Measurements from ENCODE around the gene PLCXD3.
"Not testable (repeated sequence)": the region's sequence is repeated elsewhere in the genome, so short reads cannot be mapped to it uniquely, and the experiment has no call there.

The PLCXD3 gene

DNA sequence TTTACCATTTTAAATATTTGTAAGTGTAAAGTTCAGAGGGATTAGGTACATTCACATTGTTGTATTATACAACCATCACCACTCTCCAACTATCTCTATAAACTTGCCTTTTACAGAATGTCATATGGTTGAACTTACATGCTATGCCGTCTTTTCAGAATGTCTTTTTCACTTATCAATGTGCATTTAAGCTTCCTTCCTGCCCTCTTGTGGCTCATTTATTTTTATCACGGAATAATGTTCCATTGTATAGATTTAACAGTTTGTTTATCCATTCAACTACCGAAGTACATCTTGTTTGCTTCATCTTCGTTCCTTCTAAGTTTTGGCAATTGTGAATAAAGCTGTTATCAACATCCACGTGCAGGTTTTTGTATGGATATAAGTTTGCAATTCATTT is 163.8 kb downstream of the PLCXD3 start:
- DNase-seq (ENCODE audit: low read depth): no peak

DNA sequence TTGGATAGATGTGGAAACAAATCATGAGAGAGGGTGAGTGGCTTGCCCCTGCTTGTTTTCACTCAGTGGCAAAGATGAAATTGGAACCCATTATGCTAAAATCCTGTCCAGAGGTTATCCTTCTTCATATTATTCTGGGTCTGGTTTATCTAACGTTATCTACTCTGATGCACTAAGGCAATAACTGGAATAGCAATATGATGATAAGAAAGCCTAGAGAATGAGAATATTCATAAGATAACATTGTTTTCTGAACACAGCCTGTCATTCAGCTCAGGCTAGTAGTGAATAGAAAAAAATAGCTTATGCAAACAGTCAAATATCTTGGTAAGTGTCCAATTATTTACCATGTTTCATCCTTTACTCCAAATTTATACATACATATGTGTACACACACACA is 165.1 kb downstream of the PLCXD3 start:
- no peak for DNase-seq (ENCODE audit: low read depth)

DNA sequence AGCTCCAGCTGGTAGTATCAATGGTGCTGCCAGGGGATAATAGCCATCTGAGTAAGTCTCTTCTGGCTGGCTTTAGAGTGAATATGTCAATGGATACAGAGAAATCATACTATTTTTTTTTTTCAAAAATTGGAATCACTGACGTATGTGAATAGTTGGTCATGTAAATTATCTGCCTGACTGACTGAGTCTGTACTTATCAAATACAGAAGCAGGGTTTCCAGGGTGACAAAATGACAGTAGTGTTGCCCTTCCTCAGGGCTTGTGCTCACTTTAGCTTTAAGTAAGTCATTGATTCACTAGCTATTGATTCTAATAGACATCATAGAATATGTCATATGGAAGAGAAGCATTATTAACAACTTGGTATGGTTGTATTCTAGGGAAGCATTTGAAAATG is 171.1 kb downstream of the PLCXD3 start:
- no peak for DNase-seq (ENCODE audit: low read depth)

DNA sequence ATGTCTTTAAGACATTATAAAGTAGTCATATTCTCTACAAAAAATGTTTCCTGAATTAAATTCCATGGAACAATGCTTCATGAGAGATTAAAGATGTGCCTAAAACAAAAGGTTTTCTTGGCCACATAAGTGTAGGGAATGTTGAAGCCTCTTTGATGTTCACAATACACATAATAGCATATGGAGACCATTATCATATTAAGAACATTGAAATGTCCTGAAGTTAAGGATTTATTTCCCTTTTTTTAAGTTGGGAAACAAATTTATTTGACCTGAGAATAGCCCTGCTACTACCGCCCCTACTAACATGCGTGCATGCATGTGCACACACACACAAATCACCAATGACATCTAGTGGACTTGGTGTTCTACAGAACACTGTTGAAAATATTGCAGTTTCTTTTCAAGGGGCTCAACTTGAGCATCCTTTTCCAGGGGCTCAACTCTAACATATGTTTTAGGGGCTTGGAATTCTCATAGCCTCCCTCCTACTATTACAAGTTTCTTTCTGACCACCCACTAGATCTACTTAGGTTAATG is 172.2 kb downstream of the PLCXD3 start:
- DNase-seq (ENCODE audit: low read depth): no peak

DNA sequence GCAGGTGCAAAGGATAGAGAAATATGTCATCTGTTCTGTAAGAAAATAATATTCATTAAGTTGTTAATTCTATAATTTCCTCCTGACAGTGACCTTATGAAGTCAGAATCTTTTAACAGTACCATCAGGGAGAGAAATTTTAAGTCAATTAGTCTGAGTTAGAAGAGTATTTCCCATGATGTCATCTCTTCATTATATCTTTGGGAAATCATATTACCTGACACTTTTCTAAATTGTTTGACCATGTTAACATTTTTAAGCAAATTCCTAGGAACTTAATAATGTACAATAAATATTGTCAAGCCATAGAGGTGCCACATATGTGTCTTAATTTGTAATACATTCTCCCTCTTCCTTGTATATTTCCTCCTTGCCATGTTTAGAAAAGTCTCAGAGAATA is 172.7 kb downstream of the PLCXD3 start:
- no peak for DNase-seq (ENCODE audit: low read depth)

DNA sequence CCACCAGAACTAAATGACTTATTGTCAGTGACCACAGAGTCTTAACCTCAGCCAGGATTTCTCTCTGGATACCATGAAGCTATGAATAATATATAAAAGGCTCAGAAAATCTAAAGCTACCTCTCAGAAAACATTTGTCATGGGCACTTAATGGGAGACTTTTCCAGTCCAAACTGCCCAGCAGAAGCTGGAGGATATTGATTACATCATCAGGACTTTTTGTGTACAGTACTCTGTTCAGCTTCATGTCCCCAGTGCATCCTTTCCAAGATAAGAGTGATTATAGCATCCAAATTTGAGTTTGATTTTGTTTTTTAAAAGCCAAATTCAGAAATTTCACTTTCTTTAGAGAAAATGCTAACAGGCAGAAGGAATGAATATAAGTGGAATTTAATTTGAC is 173.2 kb downstream of the PLCXD3 start:
- DNase-seq (ENCODE audit: low read depth): no peak

DNA sequence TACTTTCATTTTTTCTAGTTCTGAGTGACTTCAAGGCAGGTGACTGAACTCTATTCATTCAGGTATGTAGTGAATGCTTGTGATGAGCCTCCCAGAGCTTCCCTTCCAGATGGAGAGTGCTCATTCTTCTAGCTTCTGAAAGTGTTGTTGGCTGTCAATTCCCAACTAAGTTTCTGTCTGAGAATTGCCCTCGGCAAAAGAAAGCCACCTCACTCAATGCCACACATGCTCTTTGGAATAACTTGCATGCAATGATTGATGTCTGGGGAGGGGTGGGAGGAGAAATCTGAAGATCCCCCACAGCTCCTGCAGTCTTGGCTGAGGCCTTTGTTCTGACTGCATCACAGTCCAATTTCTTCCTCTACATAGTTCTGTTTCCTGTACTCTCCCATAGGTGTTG is 173.9 kb downstream of the PLCXD3 start:
- no peak for DNase-seq (ENCODE audit: low read depth)

DNA sequence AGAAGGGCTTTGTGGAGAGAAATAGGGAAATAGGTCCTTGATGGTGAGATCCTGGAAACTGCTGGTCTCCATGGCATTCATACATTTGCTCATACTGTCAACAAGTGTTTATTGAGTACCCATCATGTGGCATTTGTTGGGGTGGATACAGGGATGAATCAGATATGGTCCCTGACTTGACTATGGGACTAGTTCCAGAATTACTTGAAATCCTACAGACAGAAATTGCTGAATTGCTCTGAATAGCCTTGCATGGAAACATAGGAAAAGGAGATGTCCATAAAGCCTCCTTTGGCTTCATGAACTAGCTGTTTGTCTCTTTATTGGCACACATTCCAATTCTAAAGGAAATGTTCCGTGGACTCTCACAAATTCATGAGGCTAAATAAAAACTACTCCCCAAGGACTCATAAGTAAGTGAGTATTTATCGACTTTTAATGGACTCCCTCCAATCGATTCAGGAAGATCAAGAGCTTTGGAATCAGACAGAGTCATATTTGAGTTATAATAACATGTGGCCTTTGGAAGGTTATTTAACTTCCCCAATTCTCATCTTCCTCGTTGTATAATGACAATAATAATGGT is 174.7 kb downstream of the PLCXD3 start:
- DNase-seq (ENCODE audit: low read depth): no peak

DNA sequence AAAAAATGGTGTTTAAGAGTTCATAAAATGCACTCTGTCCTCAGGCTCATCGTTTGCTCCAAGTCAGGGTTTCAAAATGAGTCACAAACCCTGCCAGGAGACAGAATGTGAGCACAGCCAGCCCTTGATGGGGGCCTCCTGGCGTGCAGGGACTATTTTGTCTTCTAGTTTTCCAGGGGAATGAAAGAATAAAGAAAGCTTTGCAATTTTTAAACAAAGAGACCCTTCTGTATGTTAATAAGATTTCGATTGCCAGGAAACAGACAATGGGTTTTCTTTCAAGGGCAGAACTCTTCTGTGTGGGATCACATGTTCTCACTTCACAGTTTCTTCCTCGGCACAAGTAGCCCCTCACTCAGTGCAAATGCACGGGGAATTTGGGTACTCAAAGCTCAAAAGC is 175.6 kb downstream of the PLCXD3 start:
- DNase-seq (ENCODE audit: low read depth): no peak

DNA sequence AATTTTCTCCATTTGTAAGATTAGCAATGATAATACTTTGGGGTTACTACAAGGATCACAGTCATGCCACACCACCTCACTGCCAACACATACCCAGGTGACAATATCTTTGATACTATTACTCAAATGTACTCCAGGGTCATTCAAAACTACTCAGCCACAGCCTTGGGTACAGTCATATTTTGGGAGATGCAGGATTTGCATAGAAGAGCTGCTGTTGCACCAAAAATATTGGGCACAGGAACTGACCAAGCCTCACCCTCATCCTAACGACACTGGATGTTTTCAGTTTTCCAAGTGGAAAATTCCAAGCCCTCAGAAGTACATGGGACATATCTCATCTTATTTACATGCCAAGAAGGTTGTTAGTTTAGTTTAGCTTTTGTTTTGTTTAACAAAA is 176.2 kb downstream of the PLCXD3 start:
- DNase-seq (ENCODE audit: low read depth): no peak

DNA sequence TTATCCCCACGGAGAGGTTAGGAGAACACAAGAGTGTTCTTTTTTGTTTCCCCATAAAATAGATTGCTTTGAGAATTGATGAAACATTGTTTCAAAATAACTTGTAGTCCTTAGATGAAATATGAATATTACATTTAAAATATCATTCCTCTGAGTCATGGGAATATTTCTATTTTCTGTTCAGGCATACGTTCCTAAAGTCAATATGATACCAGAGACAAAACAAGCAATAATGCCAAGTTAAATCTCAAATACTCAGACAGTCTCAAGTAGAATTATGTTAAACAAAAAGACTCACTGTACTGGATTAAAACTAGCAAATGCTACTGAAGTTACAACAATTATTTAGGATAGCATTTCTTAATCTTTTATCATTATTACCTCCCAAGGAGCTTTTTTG is 185.3 kb downstream of the PLCXD3 start:
- no peak for DNase-seq (ENCODE audit: low read depth)

DNA sequence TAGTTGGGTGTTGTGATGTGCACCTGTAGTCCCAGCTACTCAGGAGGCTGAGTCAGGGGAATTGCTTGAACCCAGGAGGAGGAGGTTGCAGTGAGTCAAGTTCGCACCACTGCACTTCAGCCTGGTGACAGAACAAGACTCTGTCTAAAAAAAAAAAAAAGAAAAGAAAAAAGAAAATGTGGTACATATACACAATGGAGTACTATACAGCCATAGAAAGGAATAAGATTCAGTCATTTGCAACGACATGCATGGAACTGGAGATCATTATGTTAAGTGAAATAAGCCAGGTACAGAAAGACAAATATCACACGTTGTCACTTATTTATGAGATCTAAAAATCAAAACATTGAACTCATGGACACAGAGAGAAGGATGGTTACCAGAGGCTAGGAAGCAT is 187.6 kb downstream of the PLCXD3 start:
- DNase-seq (ENCODE audit: low read depth): not testable (repeated sequence)

DNA sequence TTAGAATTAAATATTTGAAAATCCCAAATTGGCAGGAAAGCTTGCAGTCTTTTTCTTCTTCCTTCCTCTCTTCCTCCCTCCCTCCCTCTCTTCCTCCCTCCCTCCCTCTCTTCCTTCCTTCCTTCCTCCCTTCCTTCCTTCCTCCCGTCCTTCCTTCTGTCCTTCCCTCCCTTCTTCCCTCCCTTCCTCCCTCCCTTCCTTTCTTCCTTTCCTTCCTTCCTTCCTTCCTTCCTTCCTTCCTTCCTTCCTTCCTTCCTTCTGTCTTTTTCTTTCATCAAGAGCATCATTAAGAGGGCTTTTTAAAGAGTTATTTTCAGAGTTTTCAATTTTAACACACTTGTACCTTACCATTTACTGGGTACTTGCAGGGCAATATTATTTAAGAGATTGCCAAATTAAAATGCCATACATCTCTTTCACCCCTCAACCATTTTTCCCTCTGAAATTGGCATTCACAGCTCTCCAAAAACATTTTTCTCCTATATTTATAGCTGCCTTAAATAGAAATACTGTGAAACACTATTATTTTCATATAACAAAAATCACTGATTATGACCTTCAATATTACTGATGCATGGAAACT is 197.8 kb downstream of the PLCXD3 start:
- DNase-seq (ENCODE audit: low read depth): no peak

DNA sequence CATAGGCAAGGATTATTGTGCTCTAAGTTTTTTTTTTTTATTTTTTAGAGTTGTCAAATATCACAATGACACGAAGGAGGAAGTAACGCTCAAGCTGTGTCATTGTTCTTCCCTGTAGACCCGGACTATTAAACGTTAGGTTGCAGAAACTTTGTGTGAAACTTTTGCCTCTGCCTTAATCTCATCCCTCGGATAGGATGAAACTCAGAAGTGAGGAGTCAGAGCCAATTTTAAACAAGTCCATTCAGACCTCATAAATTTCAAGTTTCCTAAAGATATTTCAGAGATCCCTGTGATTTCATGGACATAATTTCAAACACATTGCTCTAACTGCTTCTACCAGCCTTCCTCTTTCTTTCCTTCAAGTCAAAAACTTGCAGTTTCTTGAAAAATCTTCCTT is 198.3 kb downstream of the PLCXD3 start:
- no peak for DNase-seq (ENCODE audit: low read depth)

DNA sequence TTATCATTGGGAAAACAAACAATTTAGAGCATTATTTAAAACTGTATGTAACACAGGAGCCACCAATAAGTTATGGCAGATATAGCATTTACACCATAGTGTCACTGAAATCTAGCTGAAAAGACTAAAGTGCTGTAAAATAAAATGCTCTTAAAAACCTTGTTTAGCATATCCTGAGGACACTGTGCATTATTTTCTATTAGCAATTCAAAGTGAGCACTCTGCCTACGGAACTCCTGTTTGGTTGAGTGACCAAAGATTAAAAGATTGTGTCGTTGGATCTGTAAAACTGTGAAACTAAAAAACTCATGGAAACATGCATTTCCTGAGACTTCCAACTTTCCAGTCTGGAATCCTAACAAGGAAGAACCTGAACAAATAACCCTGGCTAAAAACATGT is 201.1 kb downstream of the PLCXD3 start:
- DNase-seq (ENCODE audit: low read depth): no peak

DNA sequence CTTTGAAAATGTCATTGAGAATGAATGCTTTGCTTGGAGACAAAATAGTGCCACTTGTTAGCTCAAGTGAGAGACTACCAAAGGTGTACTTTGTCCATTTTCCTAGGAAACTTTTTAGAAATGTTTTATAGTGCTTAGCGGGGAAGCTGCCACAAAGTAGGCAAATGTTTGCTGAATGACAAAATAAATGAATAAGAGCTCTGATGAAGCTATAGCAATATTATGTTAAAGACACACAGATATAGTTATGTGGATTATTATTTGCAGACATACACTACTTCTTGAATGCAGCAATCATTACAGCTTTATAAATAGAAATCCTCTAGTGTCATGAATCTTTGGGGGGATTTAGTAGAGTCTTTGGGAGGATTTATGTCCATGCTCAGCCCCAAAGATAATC is 204.4 kb downstream of the PLCXD3 start:
- DNase-seq (ENCODE audit: low read depth): no peak

DNA sequence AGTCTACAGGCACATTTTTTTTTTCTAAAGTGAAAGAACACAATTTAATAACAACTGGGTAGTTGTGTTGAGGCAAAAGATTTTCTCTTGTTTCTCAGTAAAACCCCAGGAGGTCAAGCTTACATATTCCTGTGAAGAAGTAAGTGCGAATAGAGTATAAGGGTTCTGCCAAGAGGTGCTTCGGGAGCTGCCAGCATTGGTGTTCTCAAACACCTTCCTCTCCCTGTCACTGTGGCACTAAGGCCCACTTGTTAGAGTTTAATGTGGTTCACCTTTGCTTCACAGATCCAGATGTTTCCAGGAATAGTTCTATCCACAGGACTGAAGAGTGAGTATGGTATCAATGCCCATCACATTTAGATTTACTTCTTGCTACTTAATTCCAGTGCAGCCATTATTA is 205.3 kb downstream of the PLCXD3 start:
- no peak for DNase-seq (ENCODE audit: low read depth)

DNA sequence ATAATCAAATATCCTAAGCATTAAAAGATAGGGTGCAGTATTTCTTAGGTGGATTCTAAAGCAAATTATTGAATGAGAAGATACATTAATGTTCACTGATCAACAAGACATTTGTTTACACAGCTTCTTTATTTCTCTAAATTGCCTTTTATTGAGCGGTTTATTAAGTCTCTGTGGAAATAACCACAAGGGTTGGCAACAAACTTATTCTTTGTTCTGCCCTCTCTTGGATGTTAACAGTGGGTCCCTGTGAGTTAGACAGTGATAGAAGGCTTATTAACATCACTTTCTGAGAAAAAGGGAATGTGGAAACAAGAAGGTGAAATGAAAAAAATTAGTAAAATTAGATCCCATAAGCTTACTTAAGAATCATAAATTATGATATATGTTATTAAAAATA is 214.3 kb downstream of the PLCXD3 start:
- no peak for DNase-seq (ENCODE audit: low read depth)

DNA sequence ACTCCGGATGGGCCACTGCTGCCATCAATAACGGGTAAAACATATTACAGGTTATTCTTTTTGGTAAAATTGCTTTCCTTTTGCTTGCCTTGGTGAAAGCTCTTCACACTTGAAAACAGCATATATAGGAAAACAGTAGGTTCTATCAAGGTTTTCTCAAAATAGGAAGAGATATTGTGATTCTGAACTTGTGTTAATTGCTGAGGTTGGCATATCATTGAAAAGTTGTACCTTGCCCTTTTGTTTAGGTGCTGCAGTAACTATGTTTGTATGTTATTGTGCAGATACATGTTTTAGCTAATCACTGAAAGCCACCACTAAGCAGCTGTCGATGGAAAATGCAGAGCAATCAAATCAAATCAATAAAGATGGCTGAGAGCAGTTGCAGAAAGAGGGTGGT is 219.1 kb downstream of the PLCXD3 start:
- DNase-seq (ENCODE audit: low read depth): no peak

DNA sequence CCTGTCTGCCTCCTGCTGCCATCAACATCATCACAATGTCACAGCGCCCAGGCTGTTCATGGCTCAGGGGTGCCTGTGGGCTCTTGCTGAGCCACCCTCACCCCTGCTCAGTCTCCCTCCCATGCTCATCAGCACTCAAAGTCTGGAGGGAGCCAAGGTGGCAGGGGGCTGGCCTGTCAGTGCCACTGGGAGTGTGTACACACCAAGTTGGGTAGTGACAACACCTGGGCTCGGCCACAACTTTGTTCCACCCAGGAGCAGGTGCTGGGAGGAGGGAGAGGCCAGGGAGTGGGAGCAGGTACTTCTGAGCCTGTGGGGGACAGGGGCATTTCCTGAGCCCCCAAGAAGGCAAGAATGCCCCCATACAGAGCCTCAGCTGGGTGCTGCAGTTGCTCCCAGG is 219.6 kb downstream of the PLCXD3 start:
- no peak for DNase-seq (ENCODE audit: low read depth)

DNA sequence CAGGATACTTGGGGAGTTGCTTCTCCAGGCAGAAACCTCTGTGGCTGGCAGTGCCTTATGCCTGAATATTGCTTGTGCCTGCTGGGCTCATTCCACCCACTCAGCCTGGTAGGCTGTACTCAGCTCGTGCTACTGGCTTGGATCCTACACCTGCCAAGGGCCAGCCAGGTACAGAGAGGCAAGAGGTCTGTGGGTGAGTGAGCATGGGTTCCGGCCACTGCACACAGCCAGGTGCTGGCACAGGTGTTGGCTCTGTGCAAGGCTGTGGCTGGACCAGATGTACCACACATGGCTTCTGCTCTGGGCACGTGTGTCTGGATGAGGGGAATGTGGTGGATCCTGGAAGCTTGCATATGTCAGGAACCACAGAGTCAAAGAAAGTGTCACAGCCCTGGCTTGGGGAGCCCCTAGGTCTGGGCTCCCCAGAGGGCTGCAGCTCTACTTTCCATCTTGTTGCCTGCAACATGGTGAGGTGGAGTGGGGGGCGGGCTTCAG is 220.4 kb downstream of the PLCXD3 start:
- DNase-seq (ENCODE audit: low read depth): no peak

DNA sequence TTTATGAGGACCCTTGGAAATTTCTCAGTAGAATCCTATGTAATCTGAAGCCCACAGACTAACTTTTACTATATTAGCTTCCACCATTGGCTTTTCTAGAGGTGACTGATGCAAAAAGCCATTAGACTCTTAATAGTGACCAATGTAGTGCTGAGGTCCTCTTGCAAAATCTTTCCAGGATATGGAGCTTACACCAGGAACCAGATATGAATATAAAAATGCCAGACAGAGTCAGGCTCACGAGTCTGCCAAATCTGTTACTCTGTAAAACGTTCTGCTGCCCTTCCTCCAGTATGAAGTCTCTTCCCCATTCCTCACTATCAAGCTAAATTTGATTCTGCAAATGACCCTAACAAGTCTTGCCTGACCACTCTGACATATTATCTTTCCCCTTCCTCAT is 223.7 kb downstream of the PLCXD3 start:
- no peak for DNase-seq (ENCODE audit: low read depth)

DNA sequence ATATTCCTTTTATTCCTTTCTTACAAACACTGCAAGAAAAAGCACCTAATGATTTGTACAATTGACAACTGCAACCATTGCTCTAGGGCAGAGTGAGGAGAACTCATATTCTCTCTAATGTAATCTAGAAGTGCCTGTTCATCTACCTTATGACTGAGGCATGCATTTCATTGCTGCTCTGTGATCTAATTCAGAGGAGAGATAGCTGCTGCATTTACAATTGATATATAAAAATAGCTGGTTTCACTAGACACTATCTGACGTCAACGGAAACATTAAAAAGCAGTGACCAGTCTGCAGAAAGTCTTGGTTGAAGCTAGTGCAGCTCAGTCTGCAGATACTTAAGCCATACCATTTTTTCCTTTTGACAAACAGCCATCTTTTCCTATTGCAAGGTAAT is 224.2 kb downstream of the PLCXD3 start:
- DNase-seq (ENCODE audit: low read depth): no peak

DNA sequence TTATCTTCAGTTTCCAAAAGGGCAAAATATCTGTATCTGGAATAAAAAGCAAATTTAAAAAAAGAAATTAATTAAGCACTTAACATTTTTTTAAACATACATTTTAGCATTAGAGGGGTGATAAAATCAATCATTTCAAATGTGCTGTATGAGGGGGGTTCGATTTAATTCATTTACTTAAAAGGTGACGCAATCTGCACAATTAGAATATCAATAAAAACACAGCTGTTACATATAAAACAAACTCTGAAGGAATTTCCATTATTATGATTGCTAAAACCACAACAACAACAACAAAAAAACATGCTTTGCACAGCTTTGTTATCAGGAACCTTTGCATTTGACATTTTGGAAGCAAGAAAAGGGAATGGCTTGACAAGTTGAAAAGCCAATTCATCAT is 225.5 kb downstream of the PLCXD3 start:
- no peak for DNase-seq (ENCODE audit: low read depth)

Data from activated T-cell treated with anti-CD3 and anti-CD28 coated beads for 48 hours (primary cell).